DMS153 treated with DMSO at 0.1 percent for 48 hours (cell line): ENCODE measurements around the gene CNOT2.
"Not testable (repeated sequence)": the region's sequence is repeated elsewhere in the genome, so short reads cannot be mapped to it uniquely, and the experiment has no call there.

Source experiments
- DNase-seq: peaks from one replicate; lab custom pipeline; 2025; ENCODE audit not compliant: unreplicated experiment; lab: John Stamatoyannopoulos, UW

CNOT2 gene

DNA sequence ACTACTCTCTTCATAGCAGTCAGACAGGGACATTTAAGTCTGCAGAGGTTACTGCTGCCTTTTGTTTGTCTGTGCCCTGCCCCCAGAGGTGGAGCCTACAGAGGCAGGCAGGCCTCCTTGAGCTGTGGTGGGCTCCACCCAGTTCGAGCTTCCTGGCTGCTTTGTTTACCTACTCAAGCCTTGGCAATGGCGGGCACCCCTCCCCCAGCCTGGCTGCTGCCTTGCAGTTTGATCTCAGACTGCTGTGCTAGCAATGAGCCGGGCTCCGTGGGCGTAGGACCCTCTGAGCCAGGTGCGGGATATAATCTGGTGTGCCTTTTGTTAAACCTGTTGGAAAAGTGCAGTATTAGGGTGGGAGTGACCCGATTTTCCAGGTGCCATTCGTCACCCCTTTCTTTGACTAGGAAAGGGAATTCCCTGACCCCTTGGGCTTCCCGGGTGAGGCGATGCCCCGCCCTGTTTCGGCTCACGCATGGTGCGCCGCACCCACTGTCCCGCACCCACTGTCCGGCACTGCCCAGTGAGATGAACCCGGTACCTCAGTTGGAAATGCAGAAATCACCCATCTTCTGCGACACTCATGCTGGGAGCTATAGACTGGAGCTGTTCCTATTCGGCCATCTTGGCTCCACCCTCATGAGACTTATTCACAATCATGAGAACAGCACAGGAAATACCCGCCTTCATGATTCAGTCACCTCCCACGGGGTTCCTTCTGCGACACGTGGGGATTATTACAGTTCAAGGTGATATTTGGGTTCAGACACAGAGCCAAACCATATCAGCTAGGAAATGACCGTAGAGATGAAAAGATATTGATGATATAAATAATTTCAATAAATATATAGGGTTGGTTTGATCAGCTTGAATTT lies 61.7 kb downstream of the CNOT2 start:
- not testable (repeated sequence) for DNase-seq

- DNase-seq, result no peak
Measured at GRCh38 chr12:70305794-70306193, 62.6 kb downstream of the CNOT2 start.

GRCh38 chr12:70306676-70307075 lies 63.4 kb downstream of the CNOT2 start:
- DNase-seq, result no peak

DNA sequence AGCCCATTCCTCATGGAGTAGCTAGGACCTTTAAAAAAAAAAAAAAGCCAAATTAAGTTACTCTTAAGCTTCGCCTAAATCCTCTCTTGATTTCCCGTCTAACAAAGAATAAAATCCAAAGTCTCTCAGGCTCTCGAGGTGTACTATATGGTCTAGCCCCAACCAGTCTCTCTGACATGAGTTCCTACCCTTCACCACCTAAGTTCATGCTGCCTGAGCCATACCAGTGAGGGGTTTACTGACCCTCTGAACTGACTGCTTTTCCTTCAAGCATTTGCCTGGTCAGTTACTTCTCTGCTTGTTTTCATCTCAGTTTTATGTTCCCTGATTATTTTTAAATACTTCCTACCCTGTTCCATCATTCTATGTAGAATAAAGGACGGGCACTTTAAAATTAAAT lies 64.6 kb downstream of the CNOT2 start:
- no peak for DNase-seq

DNA sequence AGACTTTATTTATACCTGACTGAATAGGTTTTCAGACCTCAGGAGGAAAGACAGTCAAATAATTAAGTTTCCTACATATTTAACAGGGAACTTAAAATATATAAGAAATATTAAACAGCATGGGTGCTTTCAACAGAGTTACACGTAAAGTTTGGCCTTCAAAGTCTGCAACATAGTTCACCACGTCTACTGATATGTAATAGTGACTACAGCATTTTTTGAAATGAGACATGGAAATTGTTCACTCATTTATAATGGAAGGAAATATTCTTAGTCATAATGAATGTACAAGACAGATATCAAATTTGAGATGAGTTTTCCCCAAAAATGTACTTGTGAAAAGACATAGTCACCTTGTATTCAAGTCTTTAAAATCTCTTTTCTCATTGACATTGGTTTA lies 66.1 kb downstream of the CNOT2 start:
- DNase-seq, result no peak

DNA sequence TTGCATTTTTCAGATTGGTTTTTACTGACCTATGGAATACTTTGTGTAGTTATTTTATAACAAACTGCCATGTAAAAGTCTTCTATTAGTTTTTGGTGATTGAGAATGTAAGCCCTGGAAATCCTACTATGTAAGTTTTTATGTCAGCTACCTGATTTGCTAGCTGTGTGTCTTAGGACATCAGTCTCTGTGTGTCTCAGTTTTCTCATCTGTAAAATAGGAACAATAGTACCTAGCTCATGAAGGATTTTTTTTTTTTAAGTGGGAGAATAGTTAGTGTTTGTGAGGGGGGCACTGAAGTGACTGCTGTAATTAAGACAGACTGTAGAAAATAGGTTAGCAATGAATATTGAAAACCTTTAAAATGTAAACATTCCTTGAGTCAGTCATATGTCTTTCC lies 70.9 kb downstream of the CNOT2 start:
- no peak for DNase-seq

DNA sequence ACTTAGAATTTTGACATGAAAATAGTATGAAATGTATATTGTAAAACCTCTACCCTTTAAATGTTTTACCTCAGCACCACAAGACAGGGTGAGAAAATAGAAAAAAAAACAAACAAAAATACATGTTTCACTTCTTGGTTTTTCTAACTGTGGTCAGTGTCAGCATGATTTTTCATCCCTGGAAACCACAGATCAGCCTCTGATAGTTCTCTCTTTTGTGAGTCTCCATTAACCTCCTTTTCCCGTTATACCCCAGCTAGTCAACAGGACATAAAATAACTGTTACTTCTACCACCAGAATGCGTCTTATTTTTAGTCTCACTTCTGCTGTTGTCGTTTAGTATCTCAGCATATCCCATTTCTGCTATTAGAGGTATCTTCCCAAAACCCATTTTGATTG lies 74.5 kb downstream of the CNOT2 start:
- no peak for DNase-seq

GRCh38 chr12:70319605-70320004 lies 76.4 kb downstream of the CNOT2 start:
- no peak for DNase-seq

DNA sequence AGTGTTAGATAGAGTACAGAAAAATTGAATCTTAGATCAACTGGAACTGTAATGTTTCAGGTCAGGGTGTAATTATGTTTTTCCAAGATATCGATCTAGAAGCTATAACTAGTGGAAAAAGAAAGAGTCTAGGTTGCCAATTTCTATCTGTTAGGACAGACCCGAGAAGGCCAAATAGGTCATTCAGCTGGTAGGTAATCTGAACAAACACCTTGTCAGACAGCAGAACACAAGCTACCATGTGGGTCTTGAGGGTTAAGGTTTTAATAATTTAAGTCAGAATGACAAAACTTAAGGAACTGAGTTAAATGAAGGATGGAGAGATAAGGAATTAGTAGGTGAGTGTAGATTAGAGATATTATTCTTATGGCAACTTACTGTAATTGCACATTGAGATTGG lies 78.0 kb downstream of the CNOT2 start:
- DNase-seq, result no peak

DNA sequence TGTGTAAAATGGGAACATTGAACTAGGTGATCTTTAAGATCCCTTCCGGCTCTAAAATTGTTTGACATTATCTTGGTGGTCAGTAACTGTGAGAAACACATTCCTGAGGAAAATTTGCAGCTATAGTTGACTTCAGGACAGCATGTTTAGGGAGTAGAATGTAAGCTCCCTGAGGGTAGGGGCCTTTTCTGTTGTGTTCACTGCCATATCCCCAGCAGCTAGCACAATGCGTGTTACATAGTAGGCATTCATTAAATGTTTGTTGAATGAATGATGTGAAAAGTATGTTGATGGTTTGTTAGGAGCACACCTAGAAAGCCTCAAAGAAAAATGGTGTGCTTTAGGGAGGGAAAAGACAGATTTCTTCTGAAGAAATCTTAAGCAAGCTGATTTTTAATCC lies 84.3 kb downstream of the CNOT2 start:
- DNase-seq, result no peak

DNA sequence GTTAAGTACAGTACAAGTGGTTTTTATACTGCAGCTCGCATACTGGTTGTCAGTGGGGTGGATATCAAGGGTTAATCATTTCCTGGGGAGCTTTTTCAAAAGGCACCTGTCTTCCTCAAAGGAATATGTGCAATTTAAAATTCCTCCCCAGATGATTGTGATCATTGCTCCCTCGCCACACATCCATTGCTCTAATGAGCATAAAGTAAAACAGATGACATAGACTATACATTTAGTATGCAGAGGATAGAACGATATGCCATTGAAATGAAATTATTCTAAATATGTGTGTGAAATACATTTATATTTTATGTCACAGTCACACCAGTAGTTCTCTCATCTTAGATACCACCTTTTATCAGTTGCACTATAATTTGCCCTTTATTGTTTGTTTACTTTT lies 86.5 kb downstream of the CNOT2 start:
- no peak for DNase-seq

DNA sequence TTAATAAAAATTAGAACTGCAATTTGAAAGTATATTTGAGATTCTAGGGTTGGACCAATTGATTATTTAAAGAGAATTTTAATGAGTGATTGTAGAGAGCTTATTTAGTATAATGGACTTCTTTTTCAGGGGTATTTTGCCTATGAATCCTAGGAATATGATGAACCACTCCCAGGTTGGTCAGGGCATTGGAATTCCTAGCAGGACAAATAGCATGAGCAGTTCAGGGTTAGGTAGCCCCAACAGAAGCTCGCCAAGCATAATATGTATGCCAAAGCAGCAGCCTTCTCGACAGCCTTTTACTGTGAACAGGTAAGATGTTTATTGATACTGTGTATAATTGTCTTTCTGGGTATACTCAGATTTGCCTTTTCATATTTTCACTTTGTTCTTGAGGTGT lies 86.9 kb downstream of the CNOT2 start:
- DNase-seq, result no peak

DNA sequence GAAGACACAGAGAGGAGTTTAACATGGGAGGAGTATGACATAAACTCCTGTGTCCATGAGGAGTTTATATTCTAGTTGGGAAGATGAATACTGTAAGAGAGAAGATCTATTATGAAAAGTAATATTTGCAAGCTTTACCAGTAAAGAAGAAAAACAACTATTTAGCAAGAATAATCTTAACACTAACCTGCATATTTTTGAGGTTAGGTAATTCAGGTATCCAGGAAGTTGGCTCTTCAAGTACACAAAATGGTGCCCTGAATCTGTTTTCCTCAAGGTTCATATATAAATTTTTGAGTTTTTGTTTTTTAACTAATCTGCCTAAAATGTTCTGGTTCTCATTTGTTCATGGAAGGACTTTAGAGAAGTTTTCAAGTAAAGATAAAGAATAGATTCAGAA lies 89.0 kb downstream of the CNOT2 start:
- no peak for DNase-seq

DNA sequence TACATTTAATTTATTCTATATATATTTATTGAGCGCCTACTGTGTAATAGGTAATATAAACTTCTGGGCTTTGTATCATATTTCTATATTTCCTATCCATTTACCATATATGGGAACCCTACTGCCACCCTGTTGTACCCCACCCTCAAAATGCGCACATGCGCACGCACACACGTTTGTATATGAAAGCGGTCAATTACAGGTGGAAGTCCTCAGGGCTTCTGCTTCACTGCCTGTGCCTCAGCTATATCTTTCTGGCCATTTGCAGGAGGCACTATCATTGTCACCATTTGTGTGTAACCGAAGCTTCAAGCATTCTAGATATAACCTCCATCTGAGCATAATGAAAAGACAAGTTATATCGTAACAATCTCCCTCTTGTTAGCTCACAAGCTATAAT lies 91.5 kb downstream of the CNOT2 start:
- no peak for DNase-seq

DNA sequence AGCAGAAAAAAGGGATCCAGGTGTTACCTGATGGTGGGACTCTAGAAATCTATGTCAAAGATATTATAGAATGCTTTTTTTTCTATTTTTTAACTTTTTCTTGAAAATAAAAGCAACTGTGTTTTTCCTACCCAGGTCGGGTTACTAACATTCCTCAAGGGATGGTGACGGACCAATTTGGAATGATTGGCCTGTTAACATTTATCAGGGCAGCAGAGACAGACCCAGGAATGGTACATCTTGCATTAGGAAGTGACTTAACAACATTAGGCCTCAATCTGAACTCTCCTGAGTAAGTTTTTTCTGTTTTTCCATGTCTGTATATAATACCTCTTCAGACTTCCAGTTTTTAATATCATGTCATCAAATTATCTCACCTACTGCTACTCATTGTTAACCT lies 95.3 kb downstream of the CNOT2 start:
- no peak for DNase-seq

DNA sequence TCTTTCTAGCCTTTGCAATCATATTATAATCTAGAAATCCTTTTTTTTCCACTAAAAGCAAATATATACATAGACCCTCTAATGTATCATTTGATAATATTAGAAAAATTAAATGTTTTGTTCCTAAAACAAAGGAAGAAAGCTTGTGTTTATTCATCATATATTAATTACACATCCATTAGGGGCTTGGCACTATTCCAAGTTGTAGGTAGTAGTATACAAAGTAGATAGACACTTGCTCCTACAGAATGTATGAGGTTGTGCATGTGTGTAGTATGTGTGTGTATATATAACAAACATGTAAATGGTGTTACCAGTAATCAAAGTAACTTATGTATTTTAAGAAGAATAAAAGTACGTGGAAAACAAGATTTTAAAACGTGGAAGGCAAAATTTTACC lies 107.8 kb downstream of the CNOT2 start:
- DNase-seq, result no peak

GRCh38 chr12:70353780-70354660 lies 110.8 kb downstream of the CNOT2 start:
- DNase-seq, result no peak

DNA sequence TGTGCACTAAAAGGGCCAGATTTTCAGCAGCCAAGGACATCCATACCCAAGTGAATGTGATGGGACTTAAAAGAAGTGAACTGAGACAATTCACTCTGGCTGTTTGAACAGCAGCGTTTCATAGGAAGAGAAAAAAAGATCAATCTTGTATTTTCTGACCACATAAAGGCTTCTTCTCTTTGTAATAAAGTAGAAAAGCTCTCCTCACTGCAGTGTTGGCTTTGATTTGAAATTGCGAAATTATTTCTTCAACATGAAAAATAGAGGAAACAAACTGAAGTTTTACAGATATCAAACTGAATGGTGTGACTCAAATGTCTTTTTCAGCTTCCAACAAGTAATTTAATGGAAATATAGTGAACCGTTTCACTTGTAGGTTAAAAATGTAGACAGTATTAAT lies 111.6 kb downstream of the CNOT2 start:
- no peak for DNase-seq

GRCh38 chr12:70355972-70356371 lies 112.7 kb downstream of the CNOT2 start:
- no peak for DNase-seq

DNA sequence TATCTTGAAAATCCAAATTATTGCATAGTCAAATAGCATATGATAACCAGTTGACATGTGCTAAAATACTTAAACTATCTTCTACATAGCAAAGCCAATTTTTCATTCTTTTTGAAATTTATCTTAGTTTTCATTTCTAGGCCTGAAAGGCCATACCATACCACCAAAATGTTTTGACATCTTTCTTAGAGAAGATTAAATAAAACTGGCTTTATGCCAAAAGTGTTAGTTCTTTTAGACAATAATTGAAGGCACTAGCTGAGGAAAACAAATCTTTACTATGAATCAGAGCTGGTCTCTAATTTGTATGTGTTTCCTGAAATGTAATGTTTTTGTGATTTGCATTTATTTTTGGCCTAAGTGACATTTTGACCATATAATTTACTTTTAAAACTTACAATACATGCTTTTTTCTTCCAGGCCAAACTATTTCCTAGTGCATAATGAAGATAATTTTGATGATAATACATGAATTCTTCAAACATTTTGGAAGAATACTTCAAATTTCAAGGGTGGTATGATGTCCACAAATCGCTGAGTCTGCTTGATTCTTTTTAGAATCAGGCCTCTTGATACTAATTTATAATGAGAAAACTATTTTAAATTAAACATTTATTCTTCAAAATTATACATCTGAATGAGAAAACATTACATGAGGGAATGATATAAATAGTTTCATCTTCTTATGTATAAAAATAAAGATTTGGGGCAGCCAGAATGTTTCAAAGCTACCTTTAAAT lies 116.4 kb downstream of the CNOT2 start:
- DNase-seq, result no peak

- no peak for DNase-seq
Measured at GRCh38 chr12:70360218-70360617, 117.0 kb downstream of the CNOT2 start.
